HepG2 (cell line): ENCODE results near the gene HUNK.

Experiments used
- IRX3 ChIP-seq: sonication (generic); formaldehyde crosslinking; IDR thresholded peaks from 2 replicates; pipeline ENCODE4 v1.8.1; 2023; ENCODE audit warnings: mild to moderate bottlenecking, low read depth, missing genetic modification reagents, borderline replicate concordance
- TAF15 ChIP-seq: fragments of 200-400 bp; formaldehyde crosslinking; IDR thresholded peaks from one replicate; pipeline ENCODE4 v1.6.1; 2018; ENCODE audit warnings: mild to moderate bottlenecking, low read depth, low read length; ENCODE audit not compliant: poor library complexity, severe bottlenecking
- ZNF121 ChIP-seq: sonication (generic); formaldehyde crosslinking; IDR thresholded peaks from 2 replicates; pipeline ENCODE4 v1.5.0; 2020; ENCODE audit warnings: mild to moderate bottlenecking, missing genetic modification reagents
- ZNF792 ChIP-seq: IDR thresholded peaks from 2 replicates; pipeline ENCODE4 v1.6.1; 2016
- TF ChIP-seq, protein P1 (sequence below): sonication (generic); formaldehyde crosslinking; IDR thresholded peaks from 2 replicates; pipeline ENCODE4 v1.5.0; 2020; ENCODE audit warnings: mild to moderate bottlenecking, missing genetic modification reagents, moderate library complexity

GRCh38 chr21:31909153-31910073 lies 36.6 kb downstream of the HUNK start:
- TF ChIP-seq, protein P1, sequence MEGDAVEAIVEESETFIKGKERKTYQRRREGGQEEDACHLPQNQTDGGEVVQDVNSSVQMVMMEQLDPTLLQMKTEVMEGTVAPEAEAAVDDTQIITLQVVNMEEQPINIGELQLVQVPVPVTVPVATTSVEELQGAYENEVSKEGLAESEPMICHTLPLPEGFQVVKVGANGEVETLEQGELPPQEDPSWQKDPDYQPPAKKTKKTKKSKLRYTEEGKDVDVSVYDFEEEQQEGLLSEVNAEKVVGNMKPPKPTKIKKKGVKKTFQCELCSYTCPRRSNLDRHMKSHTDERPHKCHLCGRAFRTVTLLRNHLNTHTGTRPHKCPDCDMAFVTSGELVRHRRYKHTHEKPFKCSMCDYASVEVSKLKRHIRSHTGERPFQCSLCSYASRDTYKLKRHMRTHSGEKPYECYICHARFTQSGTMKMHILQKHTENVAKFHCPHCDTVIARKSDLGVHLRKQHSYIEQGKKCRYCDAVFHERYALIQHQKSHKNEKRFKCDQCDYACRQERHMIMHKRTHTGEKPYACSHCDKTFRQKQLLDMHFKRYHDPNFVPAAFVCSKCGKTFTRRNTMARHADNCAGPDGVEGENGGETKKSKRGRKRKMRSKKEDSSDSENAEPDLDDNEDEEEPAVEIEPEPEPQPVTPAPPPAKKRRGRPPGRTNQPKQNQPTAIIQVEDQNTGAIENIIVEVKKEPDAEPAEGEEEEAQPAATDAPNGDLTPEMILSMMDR (CRISPR knock-in tag) = no peak
- TF ChIP-seq ZNF792 (CRISPR knock-in tag) (no peak), IRX3 (CRISPR knock-in tag) (no peak), ZNF121 (CRISPR knock-in tag) (no peak), TAF15 (no peak)
